NCI-H2029 (cell line): ENCODE results near the gene TSPYL6.

ENCODE experiments used
- DNase-seq: peaks from one replicate; lab custom pipeline; 2025; lab: John Stamatoyannopoulos, UW

Gene TSPYL6

GRCh38 chr2:54258166-54258565 is 2.1 kb upstream of the TSPYL6 start:
- no peak for DNase-seq

- no peak for DNase-seq
Observed at GRCh38 chr2:54255230-54256090, 569 bp downstream of the TSPYL6 start.

GRCh38 chr2:54254180-54254579 is 1.8 kb downstream of the TSPYL6 start:
- no peak for DNase-seq

- no peak for DNase-seq
Observed at GRCh38 chr2:54249629-54250028, 6.4 kb downstream of the TSPYL6 start.

- DNase-seq, result no peak
Observed at GRCh38 chr2:54247115-54247514, 8.9 kb downstream of the TSPYL6 start.

GRCh38 chr2:54240515-54241469 is 15.2 kb downstream of the TSPYL6 start:
- no peak for DNase-seq

GRCh38 chr2:54239427-54239826 is 16.6 kb downstream of the TSPYL6 start:
- DNase-seq, result no peak

- no peak for DNase-seq
Observed at GRCh38 chr2:54237428-54237827, 18.6 kb downstream of the TSPYL6 start.

- no peak for DNase-seq
Observed at GRCh38 chr2:54233832-54234649, 22.0 kb downstream of the TSPYL6 start.

GRCh38 chr2:54228945-54229344 is 27.1 kb downstream of the TSPYL6 start:
- no peak for DNase-seq

GRCh38 chr2:54227798-54228197 is 28.2 kb downstream of the TSPYL6 start:
- DNase-seq, result no peak

- no peak for DNase-seq
Observed at GRCh38 chr2:54226260-54226659, 29.8 kb downstream of the TSPYL6 start.

- DNase-seq, result no peak
Observed at GRCh38 chr2:54224997-54225396, 31.0 kb downstream of the TSPYL6 start.

- DNase-seq, result no peak
Observed at GRCh38 chr2:54213082-54213481, 42.9 kb downstream of the TSPYL6 start.

- no peak for DNase-seq
Observed at GRCh38 chr2:54212456-54212855, 43.6 kb downstream of the TSPYL6 start.

- no peak for DNase-seq
Observed at GRCh38 chr2:54209379-54209778, 46.6 kb downstream of the TSPYL6 start.

- no peak for DNase-seq
Observed at GRCh38 chr2:54208364-54209240, 47.4 kb downstream of the TSPYL6 start.

GRCh38 chr2:54207666-54208195 is 48.3 kb downstream of the TSPYL6 start:
- no peak for DNase-seq

GRCh38 chr2:54206596-54206995 is 49.4 kb downstream of the TSPYL6 start:
- DNase-seq, result no peak

- no peak for DNase-seq
Observed at GRCh38 chr2:54204476-54204875, 51.6 kb downstream of the TSPYL6 start.
